Liver (tissue), 9 donors: Measurements from ENCODE around the gene TAL2. TPM values are rescaled to one million over a fixed set of nuclear protein-coding genes. Genes with fewer than 3 reads are reported as not detected.

Experiments
- DNase-seq: peaks from one replicate; pipeline ENCODE4 v3.0.0-alpha.2; 2017; ENCODE audit warnings: low spot score
- H3K27ac ChIP-seq, 2 donors: one replicate each; pipeline ENCODE4 v1.7.0; 2013; ENCODE audit warnings: inconsistent platforms in 2 of 2, low read length in 2 of 2, control low read depth in 1 of 2, low read depth in 1 of 2, mild to moderate bottlenecking in 1 of 2
- H3K27me3 ChIP-seq, 4 donors: one replicate each; pipeline versions ENCODE4 v1.6.1 to v1.7.0; 2013; ENCODE audit warnings: low read length in 3 of 4, inconsistent platforms in 1 of 4, mild to moderate bottlenecking in 1 of 4, moderate library complexity in 1 of 4; ENCODE audit not compliant: control insufficient read depth in 4 of 4, insufficient read depth in 4 of 4
- H3K36me3 ChIP-seq, 4 donors: one replicate each; pipeline versions ENCODE4 v1.6.1 to v1.7.0; 2013; ENCODE audit warnings: low read length in 3 of 4, mild to moderate bottlenecking in 3 of 4, low read depth in 1 of 4, moderate library complexity in 1 of 4; ENCODE audit not compliant: control insufficient read depth in 4 of 4, insufficient read depth in 3 of 4
- H3K4me1 ChIP-seq, 4 donors: one replicate each; pipeline versions ENCODE4 v1.6.1 to v1.7.0; 2013; ENCODE audit warnings: low read length in 3 of 4, mild to moderate bottlenecking in 3 of 4, moderate library complexity in 1 of 4; ENCODE audit not compliant: control insufficient read depth in 4 of 4, insufficient read depth in 4 of 4
- H3K4me3 ChIP-seq, 3 donors: one replicate each; pipeline versions ENCODE4 v1.6.1 to v1.7.0; 2013; ENCODE audit warnings: low read length in 3 of 3, control low read depth in 1 of 3, low read depth in 1 of 3, mild to moderate bottlenecking in 1 of 3
- H3K9ac ChIP-seq, 2 donors: one replicate each; pipeline ENCODE4 v1.7.0; 2013; ENCODE audit warnings: low read length in 2 of 2, mild to moderate bottlenecking in 2 of 2, moderate library complexity in 2 of 2, control low read depth in 1 of 2, low read depth in 1 of 2
- H3K9me3 ChIP-seq, 4 donors: one replicate each; pipeline versions ENCODE4 v1.6.1 to v1.7.0; 2013; ENCODE audit warnings: low read length in 3 of 4; ENCODE audit not compliant: control insufficient read depth in 4 of 4
- EGR1 ChIP-seq, 2 donors: IDR thresholded peaks; 2 replicates each; pipeline ENCODE4 v1.6.1; 2016 to 2018; ENCODE audit warnings: antibody characterized with exemption in 2 of 2, low read depth in 2 of 2
- FOXA2 ChIP-seq: IDR thresholded peaks from 2 replicates; pipeline ENCODE4 v1.6.1; 2016; ENCODE audit warnings: antibody characterized with exemption
- HNF4A ChIP-seq, 2 donors: conservative IDR thresholded peaks; 2 replicates each; pipeline ENCODE4 v1.6.1; 2016; ENCODE audit warnings: antibody characterized with exemption in 2 of 2, mild to moderate bottlenecking in 2 of 2
- HNF4G ChIP-seq: IDR thresholded peaks from 2 replicates; pipeline ENCODE4 v1.6.1; 2016; ENCODE audit warnings: antibody characterized with exemption
- JUND ChIP-seq, 2 donors: IDR thresholded peaks; 2 replicates each; pipeline ENCODE4 v1.6.1; 2016; ENCODE audit warnings: antibody characterized with exemption in 2 of 2
- NR2F2 ChIP-seq: IDR thresholded peaks from 2 replicates; pipeline ENCODE4 v1.6.1; 2016; ENCODE audit warnings: antibody characterized with exemption
- RXRA ChIP-seq, 2 donors: IDR thresholded peaks; 2 replicates each; pipeline ENCODE4 v1.6.1; 2017 to 2018; ENCODE audit warnings: antibody characterized with exemption in 2 of 2, mild to moderate bottlenecking in 1 of 2
- SP1 ChIP-seq: IDR thresholded peaks from 2 replicates; pipeline ENCODE4 v1.6.1; 2018; ENCODE audit warnings: antibody characterized with exemption, mild to moderate bottlenecking
- YY1 ChIP-seq: IDR thresholded peaks from 2 replicates; pipeline ENCODE4 v1.6.1; 2016; ENCODE audit warnings: antibody characterized with exemption, mild to moderate bottlenecking
- WGBS: extraction: QIAGEN DNeasy Blood & Tissue Kit; methylation state at CpG from one replicate; pipeline ENCODE4 v1.1.7; 2013; 5-methylcytosine and 5-hydroxymethylcytosine counted together
- polyA plus RNA-seq, 2 donors: library from polyadenylated mRNA; stranded (reverse) in 1 of 2; unstranded in 1 of 2; fragments of 200-250 nt in 1 of 2; fragments of >200 nt in 1 of 2; fragmentation: Nextera tagmentation in 1 of 2; extraction: Ambion mirVana in 1 of 2; gene quantifications; one replicate each; pipeline versions ENCODE4 v1.2.1 to v1.2.3, GENCODE V29; 2013 to 2015
- total RNA-seq, 2 donors: library from RNA; depleted of rRNA; stranded (reverse); fragments of >200 nt; gene quantifications; one replicate each; pipeline ENCODE4 v1.2.3, GENCODE V29; 2014
- TF ChIP-seq, protein P1 (sequence below): IDR thresholded peaks from 2 replicates; pipeline ENCODE4 v1.6.1; 2016; ENCODE audit warnings: antibody characterized with exemption
- TF ChIP-seq, protein P2 (sequence below): IDR thresholded peaks from 2 replicates; pipeline ENCODE4 v1.6.1; 2016; ENCODE audit warnings: antibody characterized with exemption
- TF ChIP-seq, protein P3 (sequence below): IDR thresholded peaks from 2 replicates; pipeline ENCODE4 v1.6.1; 2016; ENCODE audit warnings: antibody characterized with exemption
- donor health status: healthy.
- donor health status: healthy.
- donor health status: healthy.
- donor health status: healthy.
- donor health status: healthy.

The TAL2 gene
- total and polyA plus RNA-seq, 4 donors: 0.19 to 0.20 TPM; not detected in 2

DNA sequence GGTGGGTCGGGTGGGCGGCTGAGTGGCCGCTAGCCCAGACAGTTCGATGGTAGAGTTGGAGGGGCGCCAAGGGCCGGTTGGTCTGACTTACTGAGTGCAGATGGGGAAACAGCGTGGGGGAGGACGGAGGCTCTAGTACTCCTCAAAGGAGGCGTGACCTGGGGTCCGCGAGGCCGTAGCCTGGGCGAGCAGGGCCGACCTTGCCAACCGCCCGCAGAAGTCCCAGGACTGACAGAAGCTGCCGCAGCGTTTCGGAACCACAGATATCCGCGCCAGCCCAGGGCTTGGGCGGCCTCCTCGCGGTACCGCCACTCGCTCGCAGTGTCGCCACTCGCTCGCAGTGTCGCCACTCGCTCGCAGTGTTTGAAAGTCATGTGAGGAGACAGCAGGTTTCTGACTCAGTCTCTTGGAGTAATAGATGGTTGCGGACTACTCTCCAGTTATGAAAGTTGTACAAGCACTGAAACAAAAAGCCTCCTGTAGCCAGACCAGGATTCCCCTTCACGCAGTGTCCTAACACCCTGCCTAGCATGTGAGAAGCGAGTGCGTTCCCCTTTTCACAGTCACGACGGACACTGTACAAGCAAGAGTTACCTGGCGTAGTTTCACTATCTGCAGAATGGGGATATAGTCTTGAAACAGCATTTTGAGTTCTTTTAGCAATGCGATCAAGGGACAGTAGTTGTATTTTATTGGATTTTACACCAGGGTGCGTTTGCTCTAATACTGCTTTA is 32.8 kb downstream of the TAL2 start:
- Histone ChIP-seq H3K9ac (peak overlapping the region; percentile 71 to 75), H3K27ac (peak overlapping the region; percentile 64 to 74), H3K4me1 (peaks cover 0 to 22% (median 14%) of the 10 kb centered on the region in 4 donors), H3K9me3 (no peaks in the 10 kb centered on the region), H3K27me3 (no peaks in the 10 kb centered on the region), H3K4me3 (peak overlapping the region; percentile 70 to 97 (median 89)), H3K36me3 (no peaks in the 10 kb centered on the region)
- peak; percentile 61 for DNase-seq
- WGBS: under 1% methylated on average over 42 of the region's 42 CpGs
- no peak for TF ChIP-seq NR2F2
- TF ChIP-seq, protein P1, sequence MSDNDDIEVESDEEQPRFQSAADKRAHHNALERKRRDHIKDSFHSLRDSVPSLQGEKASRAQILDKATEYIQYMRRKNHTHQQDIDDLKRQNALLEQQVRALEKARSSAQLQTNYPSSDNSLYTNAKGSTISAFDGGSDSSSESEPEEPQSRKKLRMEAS: peak; percentile 40
- TF ChIP-seq YY1: peak; percentile 43

DNA sequence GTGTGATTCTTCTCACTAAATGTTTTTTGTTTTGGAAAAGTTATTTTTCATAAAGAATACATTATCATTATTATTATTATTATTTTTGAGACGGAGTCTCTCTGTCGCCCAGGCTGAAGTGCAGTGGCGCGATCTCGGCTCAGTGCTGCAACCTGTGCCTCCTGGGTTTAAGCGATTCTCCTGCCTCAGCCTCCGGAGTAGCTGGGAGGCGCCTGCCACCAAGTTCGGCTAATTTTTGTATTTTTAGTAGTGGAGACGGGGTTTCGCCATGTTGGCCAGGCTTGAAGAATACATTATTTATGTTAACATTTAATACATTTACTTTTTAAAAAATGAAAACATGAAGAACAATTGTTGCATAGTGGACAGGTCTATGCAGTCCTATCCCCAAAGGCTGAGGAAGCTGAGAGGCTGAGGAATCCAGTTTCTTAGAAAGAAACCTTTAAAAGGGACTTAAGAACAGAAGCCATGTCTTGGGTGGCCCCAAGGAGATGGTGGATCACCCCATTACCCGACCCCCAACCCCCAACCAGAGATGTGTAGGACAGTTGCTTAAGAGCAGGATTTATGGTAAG is 34.0 kb downstream of the TAL2 start:
- TF ChIP-seq HNF4G (no peak), JUND (IDR thresholded peaks at IDR 0.05) (no peak), EGR1 (IDR thresholded peaks at IDR 0.05; ENCODE audit: low read depth in 2 of 2) (no peak), RXRA (IDR thresholded peaks at IDR 0.05) (no peak), SP1 (no peak), HNF4A (conservative IDR thresholded peaks at IDR 0.05) (no peak)
- TF ChIP-seq, protein P2, sequence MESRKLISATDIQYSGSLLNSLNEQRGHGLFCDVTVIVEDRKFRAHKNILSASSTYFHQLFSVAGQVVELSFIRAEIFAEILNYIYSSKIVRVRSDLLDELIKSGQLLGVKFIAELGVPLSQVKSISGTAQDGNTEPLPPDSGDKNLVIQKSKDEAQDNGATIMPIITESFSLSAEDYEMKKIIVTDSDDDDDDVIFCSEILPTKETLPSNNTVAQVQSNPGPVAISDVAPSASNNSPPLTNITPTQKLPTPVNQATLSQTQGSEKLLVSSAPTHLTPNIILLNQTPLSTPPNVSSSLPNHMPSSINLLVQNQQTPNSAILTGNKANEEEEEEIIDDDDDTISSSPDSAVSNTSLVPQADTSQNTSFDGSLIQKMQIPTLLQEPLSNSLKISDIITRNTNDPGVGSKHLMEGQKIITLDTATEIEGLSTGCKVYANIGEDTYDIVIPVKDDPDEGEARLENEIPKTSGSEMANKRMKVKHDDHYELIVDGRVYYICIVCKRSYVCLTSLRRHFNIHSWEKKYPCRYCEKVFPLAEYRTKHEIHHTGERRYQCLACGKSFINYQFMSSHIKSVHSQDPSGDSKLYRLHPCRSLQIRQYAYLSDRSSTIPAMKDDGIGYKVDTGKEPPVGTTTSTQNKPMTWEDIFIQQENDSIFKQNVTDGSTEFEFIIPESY: no peak
- TF ChIP-seq, protein P3, sequence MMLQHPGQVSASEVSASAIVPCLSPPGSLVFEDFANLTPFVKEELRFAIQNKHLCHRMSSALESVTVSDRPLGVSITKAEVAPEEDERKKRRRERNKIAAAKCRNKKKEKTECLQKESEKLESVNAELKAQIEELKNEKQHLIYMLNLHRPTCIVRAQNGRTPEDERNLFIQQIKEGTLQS: no peak
- 97% methylated on average over 12 of the region's 12 CpGs for WGBS

DNA sequence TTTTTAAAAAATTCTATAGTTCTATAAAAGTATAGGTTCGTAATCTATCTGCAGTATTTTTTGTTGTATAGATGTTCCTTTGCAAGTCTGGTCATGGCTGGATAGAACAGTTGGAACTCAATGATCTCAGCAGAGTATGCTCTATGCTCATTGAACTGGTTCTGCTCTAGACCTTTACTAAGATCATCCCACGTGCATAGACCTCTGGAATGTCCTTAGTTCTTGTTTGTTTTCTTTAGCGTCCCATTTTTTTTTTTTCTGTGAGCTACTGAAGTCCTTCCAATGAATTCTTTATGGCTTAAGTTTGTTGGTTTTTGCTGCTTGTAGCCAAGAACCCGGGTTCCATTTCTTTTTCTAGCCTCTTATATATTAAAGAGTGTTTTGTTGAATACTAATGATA is 35.6 kb downstream of the TAL2 start:
- Histone ChIP-seq H3K4me1 (peaks cover 3 to 22% (median 14%) of the 10 kb centered on the region in 4 donors), H3K27ac (no peak overlapping the region), H3K9ac (no peak overlapping the region), H3K9me3 (no peaks in the 10 kb centered on the region), H3K27me3 (no peaks in the 10 kb centered on the region), H3K36me3 (no peaks in the 10 kb centered on the region), H3K4me3 (no peak overlapping the region)
- TF ChIP-seq FOXA2: no peak
- TF ChIP-seq EGR1 (IDR thresholded peaks at IDR 0.05; ENCODE audit: low read depth in 2 of 2): no peak
- WGBS: 77% methylated on average over 4 of the region's 4 CpGs
- DNase-seq: no peak

More for the DNA sequence above, 34.0 kb downstream of the TAL2 start:
- DNase-seq: no peak
- Histone ChIP-seq H3K27ac (no peak overlapping the region), H3K4me3 (no peak overlapping the region), H3K27me3 (no peaks in the 10 kb centered on the region), H3K9ac (no peak overlapping the region), H3K4me1 (peaks cover 3 to 22% (median 14%) of the 10 kb centered on the region in 4 donors), H3K9me3 (no peaks in the 10 kb centered on the region), H3K36me3 (no peaks in the 10 kb centered on the region)
